Caco-2 (cell line): Measurements from ENCODE around the gene UCK1. TPM values are rescaled to one million over a fixed set of nuclear protein-coding genes. Genes with fewer than 3 reads are reported as not detected.

Source experiments
- BruUV-seq: library from RNA; stranded (reverse); fragments of 400-500 nt; replicated peaks from 2 replicates; lab custom pipeline; 2021; lab: Mats Ljungman, UMichigan
- CTCF ChIA-PET: fragments of 300-600 bp; sonication (Branson Sonifier 250); formaldehyde crosslinking; loops from one replicate; lab custom pipeline; 2022; ENCODE audit warnings: antibody characterized with exemption; lab: Charles Lee
- POLR2A ChIA-PET: fragments of 300-600 bp; sonication (Branson Sonifier 250); formaldehyde crosslinking; loops from one replicate; lab custom pipeline; 2022; ENCODE audit warnings: antibody characterized with exemption; lab: Charles Lee
- DNase-seq, 2 experiments: peaks; one replicate each; pipeline versions ENCODE4 v3.0.0 to v3.0.0-alpha.2; 2020 to 2022
- H3K27me3 ChIP-seq: replicated peaks from 2 replicates; pipeline ENCODE4 v1.6.0; 2011; ENCODE audit warnings: low read length; ENCODE audit not compliant: control insufficient read depth, insufficient read depth
- H3K36me3 ChIP-seq: 2 replicates; pipeline ENCODE4 v1.5.1; 2011; ENCODE audit warnings: low read length; ENCODE audit not compliant: control insufficient read depth, insufficient read depth
- H3K4me1 ChIP-seq: fragments of 250-450 bp; sonication (Bioruptor Pico); 2 replicates; pipeline ENCODE4 v1.5.1; 2020; ENCODE audit warnings: mild to moderate bottlenecking
- H3K4me3 ChIP-seq: 2 replicates; pipeline ENCODE4 v1.5.1; 2011; ENCODE audit warnings: low read depth, mild to moderate bottlenecking, control low read depth, low read length
- H3K9me3 ChIP-seq: fragments of 250-450 bp; sonication (Bioruptor Pico); 2 replicates; pipeline ENCODE4 v1.5.1; 2020; ENCODE audit warnings: mild to moderate bottlenecking, moderate library complexity
- H3K27ac Mint-ChIP-seq: one replicate; pipeline ENCODE4 v1.8.0; 2022; ENCODE audit warnings: mixed read lengths; ENCODE audit not compliant: unreplicated experiment
- H3K27me3 Mint-ChIP-seq: one replicate; pipeline ENCODE4 v1.8.0; 2022; ENCODE audit warnings: mixed read lengths; ENCODE audit not compliant: insufficient read depth, unreplicated experiment
- H3K36me3 Mint-ChIP-seq: one replicate; pipeline ENCODE4 v1.8.0; 2022; ENCODE audit warnings: mild to moderate bottlenecking, mixed read lengths; ENCODE audit not compliant: insufficient read depth, unreplicated experiment
- H3K4me1 Mint-ChIP-seq: one replicate; pipeline ENCODE4 v1.8.0; 2022; ENCODE audit warnings: low read depth, mixed read lengths; ENCODE audit not compliant: unreplicated experiment
- H3K4me3 Mint-ChIP-seq: one replicate; pipeline ENCODE4 v1.8.0; 2022; ENCODE audit warnings: mild to moderate bottlenecking, moderate library complexity, mixed read lengths; ENCODE audit not compliant: unreplicated experiment
- H3K9me3 Mint-ChIP-seq: one replicate; pipeline ENCODE4 v1.8.0; 2022; ENCODE audit warnings: mixed read lengths; ENCODE audit not compliant: unreplicated experiment
- intact Hi-C: fragments of 100-400 bp; cut with micrococcal nuclease; formaldehyde crosslinking; loops from one replicate; pipeline ENCODE4 v1.10.0; 2022; ENCODE audit not compliant: unreplicated experiment
- total RNA-seq: library from RNA; stranded (reverse); gene quantifications from 2 replicates; pipeline ENCODE4 v1.2.3, GENCODE V29; 2022
- TF ChIP-seq, protein P1 (sequence below), 2 experiments: fragments of 200-600 bp in 1 of 2; IDR thresholded peaks; 1 replicate in 1 of 2; 2 replicates in 1 of 2; pipeline versions ENCODE4 v1.5.1 to v1.8.0; 2011 to 2022; ENCODE audit warnings: antibody characterized with exemption in 1 of 2, control low read depth in 1 of 2, inconsistent platforms in 1 of 2, low read depth in 1 of 2, low read length in 1 of 2, mild to moderate bottlenecking in 1 of 2, moderate library complexity in 1 of 2; ENCODE audit not compliant: insufficient read depth in 1 of 2, severe bottlenecking in 1 of 2, unreplicated experiment in 1 of 2

UCK1 gene
- total RNA-seq, 1 experiment from 2014 or later, result 25.7 TPM

DNA sequence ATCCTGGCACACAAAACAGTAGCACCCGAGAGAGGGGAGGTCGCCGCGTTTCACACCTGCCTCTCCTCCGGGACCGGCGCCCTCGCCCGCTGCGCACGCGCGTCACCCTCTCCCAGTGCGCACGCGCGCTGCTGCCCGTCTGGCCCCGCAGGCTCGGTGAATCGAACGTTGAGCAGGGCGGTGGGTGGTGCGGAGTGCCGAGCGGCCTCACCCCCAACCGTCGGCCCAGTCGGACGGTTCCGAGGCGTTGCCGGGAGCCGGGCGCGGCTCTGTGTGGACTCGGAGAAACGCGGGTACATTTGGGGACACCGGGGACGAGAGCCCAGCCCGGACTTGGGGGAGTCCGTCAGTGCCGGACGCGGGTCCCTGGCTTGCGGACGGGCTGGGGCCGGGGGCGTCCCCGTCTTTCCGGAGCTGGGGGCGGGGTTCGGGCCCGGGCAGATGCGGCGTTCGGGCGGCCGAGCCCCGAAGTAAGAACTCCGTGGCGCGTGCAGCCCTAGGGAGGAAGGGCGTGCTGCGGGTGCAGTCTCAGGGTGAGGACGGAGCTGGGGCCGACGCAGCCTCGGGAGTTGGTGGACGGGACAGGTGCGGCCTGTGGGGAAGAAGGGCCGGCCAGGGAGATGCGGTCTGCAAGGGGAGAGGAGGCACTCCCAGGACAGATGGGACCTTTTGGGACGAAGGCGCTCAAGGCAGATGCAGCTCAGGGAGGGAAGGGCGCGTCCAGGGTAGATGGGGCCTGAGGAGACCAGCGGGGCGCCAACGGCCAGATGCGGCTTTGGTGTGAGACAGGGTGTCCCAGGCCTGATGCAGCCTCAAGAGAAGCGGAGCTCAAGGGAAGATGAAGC, 28.1 kb downstream of the UCK1 start, which contains the start of gene POMT1:
TSS of gene POMT1 (plus strand) at position 138 of the 845 bp plus-strand sequence. CDS start 1,301 bp downstream, outside the sequence.
- POLR2A ChIA-PET, result no interaction called here

DNA sequence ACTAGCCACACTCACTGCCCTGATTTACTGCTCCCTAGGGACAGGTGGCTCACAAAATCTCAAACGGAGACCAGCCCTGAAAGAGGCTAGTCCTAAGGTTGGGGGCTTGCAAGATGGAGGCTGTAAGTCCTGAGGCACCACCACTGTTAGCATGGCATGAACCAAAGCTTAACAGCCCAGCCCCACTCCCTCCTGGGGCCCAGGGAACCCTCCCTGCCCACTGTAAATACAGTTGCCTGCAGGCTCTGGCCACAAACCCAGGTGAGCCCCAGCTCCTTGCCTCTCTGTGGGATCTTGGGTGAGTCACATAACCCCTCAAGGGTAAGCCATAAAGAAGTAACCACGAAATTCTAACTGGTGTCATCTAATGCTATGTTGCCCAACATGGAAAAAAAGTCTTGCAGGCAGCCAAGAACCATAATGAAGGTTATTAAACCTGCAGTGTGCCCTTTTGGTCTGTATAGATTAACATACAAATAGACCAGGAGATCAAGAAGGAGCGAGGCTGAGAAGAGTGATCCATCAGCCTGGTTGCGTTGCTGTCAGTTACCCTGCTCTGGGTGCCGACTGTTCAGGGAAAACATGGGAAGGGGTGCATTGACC, 30.0 kb downstream of the UCK1 start:
- Mint-ChIP-seq H3K27me3 (no peaks in the 10 kb centered on the region), H3K4me3 (peak overlapping the region; percentile 90), H3K9me3 (no peaks in the 10 kb centered on the region), H3K27ac (peak overlapping the region; percentile 81), H3K36me3 (peaks cover 86% of the 10 kb centered on the region), H3K4me1 (peaks cover 16% of the 10 kb centered on the region)
- ChIA-PET POLR2A (interaction anchor here (0.7 kb wide), 1 partner anchor 9 kb away, joined by 4 read pairs; no protein-coding TSS in a partner anchor), CTCF (no interaction called here)
- Histone ChIP-seq H3K4me1 (0 out of 2 replicates have a peak, but pooled peaks cover 6% of the 10 kb centered on the region), H3K36me3 (peaks cover 5% of the 10 kb centered on the region), H3K9me3 (no peaks in the 10 kb centered on the region), H3K27me3 (no peaks in the 10 kb centered on the region), H3K4me3 (no peak overlapping the region)
- TF ChIP-seq, protein P1, sequence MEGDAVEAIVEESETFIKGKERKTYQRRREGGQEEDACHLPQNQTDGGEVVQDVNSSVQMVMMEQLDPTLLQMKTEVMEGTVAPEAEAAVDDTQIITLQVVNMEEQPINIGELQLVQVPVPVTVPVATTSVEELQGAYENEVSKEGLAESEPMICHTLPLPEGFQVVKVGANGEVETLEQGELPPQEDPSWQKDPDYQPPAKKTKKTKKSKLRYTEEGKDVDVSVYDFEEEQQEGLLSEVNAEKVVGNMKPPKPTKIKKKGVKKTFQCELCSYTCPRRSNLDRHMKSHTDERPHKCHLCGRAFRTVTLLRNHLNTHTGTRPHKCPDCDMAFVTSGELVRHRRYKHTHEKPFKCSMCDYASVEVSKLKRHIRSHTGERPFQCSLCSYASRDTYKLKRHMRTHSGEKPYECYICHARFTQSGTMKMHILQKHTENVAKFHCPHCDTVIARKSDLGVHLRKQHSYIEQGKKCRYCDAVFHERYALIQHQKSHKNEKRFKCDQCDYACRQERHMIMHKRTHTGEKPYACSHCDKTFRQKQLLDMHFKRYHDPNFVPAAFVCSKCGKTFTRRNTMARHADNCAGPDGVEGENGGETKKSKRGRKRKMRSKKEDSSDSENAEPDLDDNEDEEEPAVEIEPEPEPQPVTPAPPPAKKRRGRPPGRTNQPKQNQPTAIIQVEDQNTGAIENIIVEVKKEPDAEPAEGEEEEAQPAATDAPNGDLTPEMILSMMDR (IDR thresholded peaks at IDR 0.05; ENCODE audit: insufficient read depth in 1 of 2, low read depth in 1 of 2, low read length in 1 of 2, severe bottlenecking in 1 of 2, unreplicated experiment in 1 of 2), result no peak
- no peak for DNase-seq
- BruUV-seq, result TSS peak; percentile 27
- intact Hi-C loops, result loop anchor here (5.0 to 10.0 kb wide), 3 partner anchors 64 to 246 kb away; no protein-coding TSS in a partner anchor

More for the DNA sequence above, 28.1 kb downstream of the UCK1 start, which contains the start of gene POMT1:
- CTCF ChIA-PET, result interaction anchor here (1.1 kb wide), 1 partner anchor 153 kb away, joined by 5 read pairs; no protein-coding TSS in a partner anchor
- Histone ChIP-seq H3K9me3 (no peaks in the 10 kb centered on the region), H3K4me1 (0 out of 2 replicates have a peak, but pooled peaks cover 6% of the 10 kb centered on the region), H3K27me3 (no peaks in the 10 kb centered on the region), H3K36me3 (peaks cover 3% of the 10 kb centered on the region), H3K4me3 (peak within 1 kb of the TSS; percentile 89)
- Mint-ChIP-seq H3K4me1 (peaks cover 16% of the 10 kb centered on the region), H3K27me3 (no peaks in the 10 kb centered on the region), H3K9me3 (no peaks in the 10 kb centered on the region), H3K4me3 (peak within 1 kb of the TSS; percentile 90), H3K36me3 (peaks cover 74% of the 10 kb centered on the region), H3K27ac (peak within 1 kb of the TSS; percentile 81)
- TF ChIP-seq, protein P1 (IDR thresholded peaks at IDR 0.05; ENCODE audit: insufficient read depth in 1 of 2, low read depth in 1 of 2, low read length in 1 of 2, severe bottlenecking in 1 of 2, unreplicated experiment in 1 of 2), result no peak
- BruUV-seq, result no TSS peak
- intact Hi-C loops, result loop anchor here (5.0 to 10.0 kb wide), 3 partner anchors 62 to 244 kb away; no protein-coding TSS in a partner anchor
- DNase-seq, result peak; percentile 90 to 93

DNA sequence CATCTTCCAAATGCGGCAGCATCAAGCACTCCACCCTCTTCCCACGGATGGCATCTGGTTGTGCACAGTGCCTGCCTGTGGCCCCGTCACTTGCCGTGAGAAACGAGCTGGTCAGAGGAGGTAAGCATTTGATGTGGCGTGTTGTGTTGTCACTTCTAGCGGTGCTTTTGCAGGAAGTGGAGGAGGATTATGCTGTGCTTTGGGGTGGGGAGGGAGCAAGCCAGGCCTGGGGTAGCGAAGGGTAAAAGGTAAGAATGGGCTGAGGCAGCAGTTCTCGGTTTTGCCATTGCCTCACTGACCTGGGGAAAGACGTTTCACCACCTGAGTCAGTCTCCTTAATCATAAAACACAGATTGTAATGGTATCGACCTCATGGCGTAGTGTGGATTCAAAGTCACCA, 30.7 kb downstream of the UCK1 start:
- no peak for DNase-seq
- Histone ChIP-seq H3K9me3 (no peaks in the 10 kb centered on the region), H3K36me3 (peaks cover 5% of the 10 kb centered on the region), H3K4me3 (no peak overlapping the region), H3K27me3 (no peaks in the 10 kb centered on the region), H3K4me1 (0 out of 2 replicates have a peak, but pooled peaks cover 6% of the 10 kb centered on the region)
- no peak overlapping the region for H3K4me3 Mint-ChIP-seq
- peaks cover 91% of the 10 kb centered on the region for H3K36me3 Mint-ChIP-seq
- intact Hi-C loops, result loop anchor here (5.0 to 10.0 kb wide), 3 partner anchors 64 to 247 kb away; no protein-coding TSS in a partner anchor
- ChIA-PET CTCF (no interaction called here), POLR2A (no interaction called here)
- H3K9me3 Mint-ChIP-seq, result no peaks in the 10 kb centered on the region
- peak overlapping the region; percentile 81 for H3K27ac Mint-ChIP-seq
- BruUV-seq, result no TSS peak
- H3K27me3 Mint-ChIP-seq, result no peaks in the 10 kb centered on the region
- H3K4me1 Mint-ChIP-seq, result peaks cover 16% of the 10 kb centered on the region
- TF ChIP-seq, protein P1 (IDR thresholded peaks at IDR 0.05; ENCODE audit: insufficient read depth in 1 of 2, low read depth in 1 of 2, low read length in 1 of 2, severe bottlenecking in 1 of 2, unreplicated experiment in 1 of 2), result no peak
